GM19438 (cell line): ENCODE data around the gene SLTM.
A peak's percentile ranks its signal among the peaks of the same experiment; 100 is the strongest.
"Not testable (repeated sequence)": the region's sequence is repeated elsewhere in the genome, so short reads cannot be mapped to it uniquely, and the experiment has no call there.

Source experiments
- ATAC-seq: cut with Tn5 transposase; IDR thresholded peaks from one replicate; pipeline ENCODE4 v1.9.1; 2021; ENCODE audit warnings: low read depth; ENCODE audit not compliant: unreplicated experiment

The SLTM gene

GRCh38 chr15:58933281-58934113 lies at the start of gene SLTM:
Gene SLTM (minus strand): TSS chr15:58933679. CDS start chr15:58933565, 114 bp downstream.
- ATAC-seq, result peak; percentile 79

GRCh38 chr15:58983261-58983660 lies 49.8 kb upstream of the SLTM start:
- ATAC-seq, result no peak

- no peak for ATAC-seq
Observed at GRCh38 chr15:58981808-58982475, 48.5 kb upstream of the SLTM start.

DNA sequence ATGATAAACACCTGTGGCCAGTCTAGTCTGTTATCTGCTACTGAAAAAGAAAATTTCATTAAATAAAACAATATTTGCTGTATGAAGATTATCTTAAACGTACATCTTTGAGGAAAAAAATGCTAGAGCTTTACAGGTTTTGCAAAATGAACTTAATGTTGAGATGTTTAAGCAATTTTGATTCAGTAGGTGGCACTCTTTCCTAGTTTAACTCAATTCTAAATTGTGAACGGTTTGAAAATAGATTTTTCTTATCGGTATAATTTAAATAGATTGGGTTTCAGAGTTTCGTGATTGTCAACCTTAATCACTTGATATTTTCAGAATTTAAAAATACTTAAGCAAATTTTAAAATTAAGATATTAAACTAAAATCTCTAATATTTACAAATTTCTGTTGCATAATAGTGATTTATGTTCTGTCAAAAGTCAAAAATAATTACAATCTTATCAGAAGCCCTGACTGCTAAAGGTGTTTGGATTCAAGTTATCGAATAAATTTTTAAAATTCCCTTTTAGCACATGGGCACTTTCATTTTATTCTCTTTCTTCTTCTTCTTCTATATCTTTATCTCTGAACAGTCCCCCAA lies 47.0 kb upstream of the SLTM start:
- ATAC-seq, result no peak

DNA sequence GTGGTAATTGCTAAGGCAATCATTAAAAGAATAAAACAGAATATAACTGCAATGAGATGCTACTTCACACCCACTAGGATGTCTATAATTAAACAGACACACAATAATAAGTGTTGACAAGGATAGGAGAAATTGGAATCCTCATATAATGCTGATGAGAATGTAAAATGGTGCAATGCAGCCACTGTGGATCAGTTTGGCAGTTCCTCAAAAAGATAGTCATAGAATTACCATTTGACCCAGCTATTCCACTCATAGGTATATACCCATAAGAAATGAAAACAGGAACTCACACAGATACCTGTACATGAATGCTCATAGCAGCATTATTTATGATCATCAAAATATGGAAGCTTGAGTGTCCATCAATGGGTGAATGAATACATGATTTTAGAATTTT lies 44.4 kb upstream of the SLTM start:
- ATAC-seq, result no peak

DNA sequence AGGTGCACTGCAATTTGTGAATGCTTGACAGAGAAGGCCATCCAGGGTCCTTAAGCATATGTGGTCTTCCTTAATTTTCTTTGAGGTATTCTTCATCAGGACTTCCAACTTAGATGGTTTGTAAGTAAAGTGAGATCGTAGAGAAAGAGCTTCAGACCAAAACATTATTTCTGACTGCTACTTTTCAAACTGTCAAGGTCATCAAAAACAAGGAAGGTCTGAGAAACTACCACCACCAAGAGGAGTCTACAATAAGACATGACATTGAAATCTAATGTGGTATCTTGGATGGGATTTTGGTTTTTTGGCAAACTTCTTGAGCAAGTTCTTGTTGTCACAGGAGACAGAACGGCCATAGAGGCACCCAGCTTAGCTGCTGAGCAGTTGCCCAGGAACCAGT lies 34.0 kb upstream of the SLTM start:
- no peak for ATAC-seq

DNA sequence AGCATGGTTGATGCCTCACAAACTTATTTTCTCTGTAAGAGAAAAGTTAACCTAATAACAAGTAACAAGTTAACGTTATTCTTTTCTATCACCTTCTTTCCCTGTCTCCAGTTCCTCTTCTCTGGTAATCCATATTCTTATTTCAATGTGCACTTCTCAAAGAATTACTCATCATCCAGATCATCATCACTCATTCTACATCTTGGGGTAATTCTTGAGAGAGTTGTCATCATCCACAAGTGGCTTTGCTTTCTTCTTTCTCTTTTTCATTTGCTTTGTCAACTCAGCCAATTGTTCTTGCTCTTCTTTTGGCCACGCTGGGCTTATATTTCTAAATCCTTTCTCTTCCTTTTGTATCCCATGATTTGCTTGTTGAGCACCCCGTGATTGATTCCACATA lies 33.2 kb upstream of the SLTM start:
- ATAC-seq, result no peak

DNA sequence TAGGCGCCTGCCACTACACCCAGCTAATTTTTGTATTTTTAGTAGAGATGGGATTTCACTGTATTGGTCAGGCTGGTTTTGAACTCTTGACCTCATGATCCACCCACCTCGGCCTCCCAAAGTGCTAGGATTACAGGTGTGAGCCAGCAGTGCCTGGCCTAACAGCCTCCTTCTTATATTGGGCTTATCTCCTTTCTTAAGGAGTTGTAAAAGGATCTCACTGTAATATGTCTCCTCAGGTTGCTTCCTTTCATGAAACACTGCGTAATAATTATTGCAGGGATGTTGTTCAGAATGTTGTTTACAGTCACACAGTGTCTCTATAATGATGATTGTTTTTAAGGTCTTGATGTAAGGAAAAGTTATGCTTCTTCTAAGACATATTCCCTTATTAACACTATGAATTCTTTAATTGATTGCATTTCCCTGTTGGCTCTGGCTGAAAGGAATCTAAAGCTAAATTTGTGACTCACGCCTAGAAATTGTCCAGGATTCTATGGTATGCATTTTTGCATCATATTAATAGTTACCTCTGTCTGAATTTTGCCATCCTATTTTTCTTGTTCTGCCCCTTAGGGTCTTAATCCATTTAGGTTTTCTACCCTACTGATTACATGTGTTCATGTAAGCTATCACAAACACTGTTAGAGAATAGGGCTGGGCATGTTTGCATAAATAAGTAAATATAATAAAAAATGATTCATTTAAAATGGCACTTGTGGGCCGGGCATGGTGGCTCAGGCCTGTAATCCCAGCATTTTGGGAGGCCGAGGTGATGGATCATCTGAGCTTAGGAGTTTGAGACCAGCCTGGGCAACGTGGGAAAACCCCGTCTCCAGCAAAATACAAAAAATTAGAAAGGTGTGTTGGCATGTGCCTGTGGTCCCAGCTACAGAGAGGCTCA lies 29.4 kb upstream of the SLTM start:
- no peak for ATAC-seq

DNA sequence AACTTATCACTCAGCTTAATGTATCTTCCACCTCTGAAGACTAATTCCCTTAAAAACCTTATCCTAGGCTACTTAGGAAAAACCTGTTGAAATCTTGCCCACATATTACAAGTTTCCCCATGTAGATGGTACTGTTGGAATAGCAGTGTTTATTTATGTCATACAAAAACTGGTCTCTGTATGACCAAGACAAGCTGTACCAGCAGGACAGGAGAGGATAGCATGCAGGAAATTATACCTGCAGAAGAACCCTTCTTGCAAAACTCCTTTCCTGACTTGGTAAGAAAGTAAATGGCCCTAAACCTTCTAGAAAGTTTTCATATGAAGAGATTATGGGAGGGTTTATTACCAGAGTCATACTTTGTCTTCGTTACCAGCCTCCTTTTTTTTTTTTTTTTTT lies 28.7 kb upstream of the SLTM start:
- no peak for ATAC-seq

GRCh38 chr15:58958811-58959210 lies 25.3 kb upstream of the SLTM start:
- ATAC-seq, result no peak

GRCh38 chr15:58957101-58957973 lies 23.9 kb upstream of the SLTM start:
- ATAC-seq, result no peak

- ATAC-seq, result no peak
Observed at GRCh38 chr15:58952751-58953150, 19.3 kb upstream of the SLTM start.

GRCh38 chr15:58951388-58952007 lies 18.0 kb upstream of the SLTM start:
- no peak for ATAC-seq

GRCh38 chr15:58947179-58947578 lies 13.7 kb upstream of the SLTM start:
- ATAC-seq, result no peak

DNA sequence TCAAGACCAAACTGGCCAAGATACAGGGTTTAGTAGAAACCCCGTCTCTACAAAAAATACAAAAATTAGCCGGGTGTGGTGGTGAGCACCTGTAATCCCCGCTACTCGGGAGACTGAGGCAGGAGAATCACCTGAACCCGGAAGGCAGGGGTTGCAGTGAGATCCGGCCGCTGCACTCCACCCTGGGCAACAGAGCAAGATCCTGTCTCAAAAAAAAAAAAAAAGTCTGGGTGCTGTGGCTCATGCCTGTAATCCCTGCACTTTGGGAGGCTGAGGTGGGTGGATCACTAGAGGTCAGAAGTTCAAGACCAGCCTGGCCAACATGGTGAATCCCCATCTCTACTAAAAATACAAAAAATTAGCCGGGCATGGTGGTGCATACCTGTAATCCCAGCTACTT lies 1.5 kb upstream of the SLTM start:
- not testable (repeated sequence) for ATAC-seq

GRCh38 chr15:58934521-58934920 lies 1.0 kb upstream of the SLTM start:
- no peak for ATAC-seq

- no peak for ATAC-seq
Observed at GRCh38 chr15:58934114-58934447, 602 bp upstream of the SLTM start.

DNA sequence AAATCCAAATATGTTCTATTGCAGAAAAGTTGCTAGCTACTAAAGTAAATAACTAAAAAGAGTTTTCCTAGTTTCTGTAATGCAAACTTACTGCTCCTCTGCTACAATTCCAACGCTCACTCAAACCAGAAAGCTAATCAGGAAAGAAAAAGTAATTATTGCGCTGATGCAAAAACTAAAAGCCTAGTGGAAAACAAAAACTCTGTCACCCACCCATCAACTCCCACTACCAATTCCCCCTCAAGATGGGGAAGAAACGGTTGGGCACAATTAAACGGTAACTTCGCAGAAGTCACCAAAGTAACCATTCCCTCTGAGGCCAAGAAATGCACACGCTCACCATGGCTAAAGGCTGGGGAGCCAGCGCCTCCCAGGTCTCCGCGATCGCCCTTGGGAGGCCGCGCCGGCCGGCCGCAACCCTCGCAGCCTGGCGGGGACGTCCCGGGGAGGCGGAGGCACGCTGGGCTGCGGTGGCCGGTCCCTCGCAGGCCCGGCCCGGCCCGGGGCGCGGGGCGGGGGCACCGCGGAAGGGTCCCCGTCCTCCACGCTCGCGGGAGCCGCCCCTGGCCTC lies 684 bp downstream of the SLTM start:
- peak; percentile 42 for ATAC-seq

DNA sequence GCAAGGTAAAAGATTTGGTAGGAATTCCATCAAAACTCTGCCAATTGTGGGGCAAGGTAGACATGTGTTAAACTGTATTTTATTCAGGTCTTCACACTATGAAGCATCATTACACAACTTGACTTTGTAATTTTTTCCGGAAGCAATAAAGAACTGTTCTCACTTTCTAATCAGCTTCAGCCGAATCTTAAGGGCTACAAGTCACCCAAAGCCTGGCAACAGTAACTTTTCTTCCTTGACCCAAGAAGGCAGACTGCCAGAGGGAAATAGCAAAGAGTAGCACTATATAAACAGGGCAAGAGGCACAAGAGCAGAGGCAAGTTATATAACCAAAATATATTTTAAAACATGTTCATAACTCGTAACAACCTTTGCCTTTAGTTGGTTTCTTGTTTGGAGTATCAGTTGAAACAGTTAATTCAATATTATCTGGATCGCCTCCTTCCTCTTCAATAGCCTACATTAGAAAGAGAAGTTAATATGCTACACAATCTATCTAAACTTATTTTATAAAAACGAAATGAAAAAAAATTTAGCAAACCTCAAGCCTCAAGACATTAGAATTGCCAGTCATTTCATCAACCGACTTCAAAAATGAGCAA lies 1.4 kb downstream of the SLTM start:
- ATAC-seq, result no peak
